GM21515 (cell line): Measurements from ENCODE around the gene CYP4F2.
"Not testable (repeated sequence)": the region's sequence is repeated elsewhere in the genome, so short reads cannot be mapped to it uniquely, and the experiment has no call there.

Experiments used
- ATAC-seq: cut with Tn5 transposase; IDR thresholded peaks from one replicate; pipeline ENCODE4 v1.9.1; 2021; ENCODE audit not compliant: unreplicated experiment

CYP4F2 gene, protein sequence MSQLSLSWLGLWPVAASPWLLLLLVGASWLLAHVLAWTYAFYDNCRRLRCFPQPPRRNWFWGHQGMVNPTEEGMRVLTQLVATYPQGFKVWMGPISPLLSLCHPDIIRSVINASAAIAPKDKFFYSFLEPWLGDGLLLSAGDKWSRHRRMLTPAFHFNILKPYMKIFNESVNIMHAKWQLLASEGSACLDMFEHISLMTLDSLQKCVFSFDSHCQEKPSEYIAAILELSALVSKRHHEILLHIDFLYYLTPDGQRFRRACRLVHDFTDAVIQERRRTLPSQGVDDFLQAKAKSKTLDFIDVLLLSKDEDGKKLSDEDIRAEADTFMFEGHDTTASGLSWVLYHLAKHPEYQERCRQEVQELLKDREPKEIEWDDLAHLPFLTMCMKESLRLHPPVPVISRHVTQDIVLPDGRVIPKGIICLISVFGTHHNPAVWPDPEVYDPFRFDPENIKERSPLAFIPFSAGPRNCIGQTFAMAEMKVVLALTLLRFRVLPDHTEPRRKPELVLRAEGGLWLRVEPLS

DNA sequence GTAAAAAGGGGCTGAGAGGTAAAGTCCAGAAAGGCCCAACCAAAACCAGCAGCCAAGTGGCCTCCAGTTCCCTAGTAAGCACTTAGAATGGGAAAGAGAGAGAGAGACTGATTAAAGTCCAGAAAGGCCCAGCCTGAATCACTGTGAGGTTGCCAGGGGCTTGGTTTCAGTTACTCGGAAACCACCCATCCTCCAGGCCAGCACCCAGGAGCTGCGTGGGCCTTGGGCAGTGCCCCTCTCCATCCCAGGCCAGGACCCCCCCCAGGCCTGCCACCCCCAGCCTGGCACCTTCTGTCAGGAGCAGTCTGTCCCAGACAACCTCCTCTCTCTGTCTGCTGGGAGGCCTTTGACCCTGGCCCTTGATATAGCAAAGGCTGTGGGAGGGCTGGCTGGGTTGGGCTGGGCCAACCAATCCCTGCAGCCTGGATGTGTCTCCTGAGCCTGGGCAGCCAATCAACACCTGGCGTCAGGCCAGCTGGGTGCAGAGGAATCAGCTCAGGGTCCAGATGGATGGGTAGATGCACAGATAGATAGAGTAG is at the start of gene CYP4F2:
Gene CYP4F2, minus strand, starts transcription at position 337 of the 539 bp plus-strand sequence. CDS start 463 bp downstream, outside the sequence.
- no peak for ATAC-seq

DNA sequence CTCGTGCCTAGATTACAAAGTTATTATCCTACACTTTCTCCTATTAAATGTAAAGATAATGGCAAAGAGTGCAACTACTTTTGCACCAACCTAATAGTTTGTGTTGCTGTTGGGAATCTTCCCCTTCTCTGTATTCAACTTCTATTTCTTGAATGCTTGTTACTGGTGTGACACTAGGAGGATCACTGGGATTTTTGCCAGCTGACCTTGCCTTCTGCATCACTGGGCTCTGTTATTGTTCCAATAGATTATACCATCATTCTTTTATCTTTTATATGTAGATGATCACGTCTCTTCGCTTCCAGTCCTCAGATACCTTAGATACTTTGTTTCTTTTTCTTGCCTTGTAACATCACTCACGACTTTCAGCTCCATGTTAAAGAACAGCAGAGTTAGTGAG is 47.4 kb upstream of the CYP4F2 start:
- no peak for ATAC-seq

DNA sequence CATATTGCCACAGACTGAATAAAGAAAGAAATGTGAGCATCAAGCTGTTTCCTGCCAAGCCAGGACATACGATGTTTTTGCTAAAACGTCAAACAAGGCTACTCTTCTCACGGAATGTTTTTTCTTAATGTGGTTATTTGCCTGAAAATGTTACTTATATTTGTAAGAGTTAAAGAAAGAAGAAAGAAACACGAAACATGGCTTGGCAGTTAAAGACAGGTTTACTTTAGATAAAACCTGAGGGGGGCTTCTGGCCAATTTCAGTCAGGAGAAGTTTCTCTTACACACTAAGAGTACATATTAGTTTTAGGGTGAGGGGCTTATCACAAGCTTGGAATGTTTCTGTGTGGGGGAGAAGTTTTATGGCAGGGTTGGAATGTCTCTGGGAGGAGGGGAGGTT is 46.5 kb upstream of the CYP4F2 start:
- ATAC-seq: no peak

DNA sequence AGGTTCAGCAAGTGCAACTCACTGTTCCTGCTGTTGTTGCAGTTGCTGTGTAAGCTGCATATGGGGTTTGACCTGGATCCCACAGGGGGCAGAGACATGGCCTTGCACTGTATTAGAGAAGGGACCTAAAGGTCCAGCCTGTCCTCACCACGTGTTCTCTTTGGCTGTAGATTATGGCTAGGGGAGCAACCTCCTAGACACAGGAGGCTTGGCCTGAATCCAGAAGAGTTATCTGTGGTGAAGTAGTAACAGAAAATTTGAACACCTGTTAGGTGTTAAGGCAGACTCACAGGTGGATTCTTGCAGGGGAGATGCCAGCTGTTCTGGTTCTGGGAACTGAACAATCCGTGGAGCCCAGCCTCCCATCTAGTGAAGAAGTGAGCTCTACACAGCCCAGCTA is 39.9 kb upstream of the CYP4F2 start:
- no peak for ATAC-seq

DNA sequence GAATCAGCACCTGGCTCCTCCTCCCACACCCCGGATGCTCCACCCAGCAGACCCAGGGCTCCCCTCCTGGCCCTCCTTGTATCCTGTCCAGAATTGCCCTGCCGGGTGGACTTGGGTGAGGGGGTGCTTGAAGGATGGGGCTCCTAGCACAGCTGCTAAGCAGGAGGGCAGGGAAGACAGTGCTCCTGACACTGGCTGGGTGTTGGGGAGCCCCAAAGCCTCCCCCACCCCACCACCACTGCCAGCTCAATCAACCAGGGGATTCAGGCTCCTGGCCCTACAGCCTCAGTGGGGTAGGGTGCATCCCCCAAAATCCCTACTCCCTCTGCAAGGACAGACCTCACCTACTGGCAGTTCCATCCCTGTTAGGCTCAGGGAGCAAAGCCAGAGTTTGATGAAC is 39.1 kb upstream of the CYP4F2 start:
- no peak for ATAC-seq

DNA sequence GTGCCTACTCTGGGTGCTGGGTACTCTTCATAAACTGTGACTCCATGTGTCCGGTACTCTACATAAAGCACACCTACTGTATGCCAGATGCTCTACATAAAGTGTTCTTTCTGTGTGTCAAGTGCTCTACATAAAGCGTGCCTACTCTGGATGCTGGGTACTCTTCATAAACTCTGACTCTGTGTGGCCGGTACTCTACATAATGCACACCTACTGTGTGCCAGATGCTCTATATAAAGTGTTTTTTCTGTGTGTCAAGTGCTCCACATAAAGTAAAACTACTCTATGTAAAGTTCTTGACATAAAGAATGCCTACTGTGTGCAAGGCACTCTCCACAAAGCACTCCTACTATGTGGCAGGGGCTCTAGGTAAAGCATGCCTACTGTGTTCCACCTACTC is 38.3 kb upstream of the CYP4F2 start:
- ATAC-seq: no peak

DNA sequence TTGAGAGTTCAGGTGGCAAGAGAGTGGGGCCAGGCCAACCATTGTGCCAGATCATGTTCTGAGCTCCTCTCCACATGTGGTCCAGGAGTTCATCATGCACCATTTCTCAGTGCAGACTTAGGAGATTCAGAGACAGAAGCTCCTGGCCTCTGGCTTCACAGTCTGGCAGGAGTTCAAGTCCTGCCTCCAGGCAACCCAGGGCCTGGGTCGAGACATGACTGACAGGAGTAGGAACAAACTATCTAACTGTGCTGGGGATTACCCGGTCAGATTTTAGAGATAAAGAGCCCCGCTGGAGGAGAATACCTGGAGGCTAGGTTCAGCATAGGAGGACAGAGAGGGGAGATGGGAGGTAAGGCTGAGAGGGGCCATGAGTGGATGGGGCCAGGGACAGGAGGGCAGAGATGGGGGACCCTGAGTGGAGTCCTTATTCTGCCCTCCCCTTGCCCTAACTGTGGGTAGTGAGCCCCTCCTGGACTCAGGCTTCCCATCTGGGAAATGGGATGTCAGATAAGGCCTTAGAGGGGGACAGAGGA is 37.4 kb upstream of the CYP4F2 start:
- ATAC-seq: no peak

DNA sequence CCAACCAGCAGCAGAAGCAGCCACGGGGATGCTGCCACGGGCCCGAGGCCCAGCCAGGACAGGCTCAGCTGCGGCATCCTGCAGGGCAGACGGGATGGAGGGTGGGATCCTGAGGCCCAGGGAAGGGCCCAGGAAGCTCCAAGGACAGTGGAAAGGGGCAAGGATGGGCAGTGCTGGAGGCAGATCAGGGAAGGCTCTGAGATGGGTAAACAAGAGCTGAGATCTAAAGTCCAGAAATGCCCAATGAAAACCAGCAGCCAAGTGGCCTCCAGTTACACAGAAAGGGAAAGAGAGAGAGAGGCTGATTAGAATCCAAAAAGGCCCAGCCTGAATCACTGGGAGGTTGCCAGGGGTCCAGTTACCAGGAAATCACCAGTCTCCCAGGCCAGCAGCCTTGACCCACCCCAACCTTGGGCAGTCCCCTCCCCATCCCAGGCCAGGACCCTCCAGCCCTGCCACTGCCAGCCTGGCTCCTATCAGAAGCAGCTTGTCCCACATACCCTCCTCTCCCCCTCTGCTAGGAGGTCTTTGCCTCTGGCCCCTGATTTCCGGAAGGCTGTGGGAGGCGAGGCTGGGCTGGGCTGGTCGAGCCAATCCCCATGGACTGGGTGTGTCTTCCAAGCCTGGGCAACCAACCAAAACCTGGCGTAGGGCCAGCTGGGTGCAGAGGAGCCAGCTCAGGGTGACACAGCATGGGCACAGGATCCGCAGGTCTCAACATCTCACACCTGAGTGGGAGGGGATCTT is 36.6 kb upstream of the CYP4F2 start, which contains the start of gene CYP4F11:
Gene CYP4F11, minus strand, starts transcription at position 198 of the 747 bp plus-strand sequence. Its CDS starts 121 bp downstream, at position 77.
- ATAC-seq: no peak

DNA sequence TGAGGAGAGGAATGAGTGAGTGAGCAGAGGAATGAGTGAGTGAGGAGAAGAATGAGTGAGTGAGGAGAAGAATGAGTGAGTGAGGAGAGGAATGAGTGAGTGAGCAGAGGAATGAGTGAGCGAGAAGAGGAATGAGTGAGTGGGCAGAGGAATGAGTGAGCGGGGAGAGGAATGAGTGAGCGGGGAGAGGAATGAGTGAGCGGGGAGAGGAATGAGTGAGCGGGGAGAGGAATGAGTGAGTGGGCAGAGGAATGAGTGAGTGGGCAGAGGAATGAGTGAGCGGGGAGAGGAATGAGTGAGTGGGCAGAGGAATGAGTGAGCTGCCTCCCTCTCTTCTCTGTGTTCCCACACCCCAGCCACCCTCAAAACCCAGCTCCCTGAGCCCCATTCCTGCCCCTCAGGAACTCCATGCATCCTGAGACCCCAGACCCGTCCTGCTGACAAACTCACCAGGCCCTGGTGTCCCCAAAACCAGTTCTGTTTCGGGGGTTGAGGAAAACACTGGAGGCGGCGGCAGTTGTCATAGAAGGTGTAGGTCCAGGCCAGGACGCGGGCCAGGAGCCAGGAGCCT is 36.0 kb upstream of the CYP4F2 start:
- ATAC-seq: not testable (repeated sequence)

DNA sequence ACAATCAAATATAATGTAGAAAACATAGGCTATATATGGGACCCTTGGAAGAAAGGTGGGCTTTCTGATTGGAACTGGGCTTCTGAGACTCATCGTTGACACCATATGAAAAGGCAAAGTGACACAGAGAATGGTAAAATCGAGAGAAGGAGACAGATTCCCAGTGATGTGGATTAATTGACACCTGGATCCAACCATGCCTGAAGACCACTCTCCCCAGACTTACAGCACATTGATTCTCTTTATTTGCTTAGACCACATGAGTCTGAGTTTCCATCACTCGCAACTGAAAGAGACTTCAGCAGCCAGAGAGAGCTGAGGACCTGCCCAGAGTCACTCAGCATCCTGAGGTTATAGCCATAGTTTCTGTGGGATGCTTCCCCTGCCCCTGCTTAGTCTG is 30.4 kb upstream of the CYP4F2 start:
- ATAC-seq: no peak

DNA sequence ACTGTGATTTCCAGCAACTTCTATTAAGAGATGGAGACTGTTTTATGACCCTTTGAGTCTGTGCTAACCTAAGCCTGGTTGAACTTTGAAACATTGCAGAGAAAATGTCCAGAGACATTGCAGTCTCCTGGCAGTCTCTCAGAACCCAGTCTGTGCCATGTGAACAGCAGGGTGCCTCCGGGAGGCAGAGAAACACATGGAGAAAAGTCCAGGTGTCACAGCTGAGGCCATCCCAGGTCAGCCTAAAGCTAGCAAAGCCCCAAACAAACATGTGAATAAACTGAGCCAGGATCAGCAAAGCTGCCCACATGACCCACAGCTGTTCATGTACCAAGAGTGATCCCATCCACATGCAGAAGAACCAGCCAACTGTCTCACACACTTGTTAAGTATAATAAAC is 28.6 kb upstream of the CYP4F2 start:
- ATAC-seq: no peak

DNA sequence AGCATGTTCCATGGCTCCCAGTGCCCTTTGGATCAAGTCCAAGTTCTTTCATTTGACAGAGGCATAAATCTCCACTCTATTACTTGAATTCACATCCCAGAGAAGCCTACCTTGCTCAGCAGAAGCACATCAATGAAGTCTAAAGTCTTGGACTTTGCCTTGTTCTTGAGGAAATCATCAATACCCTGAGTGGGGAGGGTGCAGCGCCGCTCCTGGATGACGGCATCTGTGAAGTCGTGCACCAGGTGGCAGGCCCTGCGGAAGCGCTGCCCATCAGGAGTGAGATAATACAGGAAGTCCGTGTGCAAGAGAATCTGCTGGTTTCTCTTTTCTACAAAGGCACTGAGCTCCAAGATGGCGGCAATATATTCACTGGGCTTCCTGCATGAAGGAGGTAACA is 25.8 kb upstream of the CYP4F2 start:
- ATAC-seq: no peak

DNA sequence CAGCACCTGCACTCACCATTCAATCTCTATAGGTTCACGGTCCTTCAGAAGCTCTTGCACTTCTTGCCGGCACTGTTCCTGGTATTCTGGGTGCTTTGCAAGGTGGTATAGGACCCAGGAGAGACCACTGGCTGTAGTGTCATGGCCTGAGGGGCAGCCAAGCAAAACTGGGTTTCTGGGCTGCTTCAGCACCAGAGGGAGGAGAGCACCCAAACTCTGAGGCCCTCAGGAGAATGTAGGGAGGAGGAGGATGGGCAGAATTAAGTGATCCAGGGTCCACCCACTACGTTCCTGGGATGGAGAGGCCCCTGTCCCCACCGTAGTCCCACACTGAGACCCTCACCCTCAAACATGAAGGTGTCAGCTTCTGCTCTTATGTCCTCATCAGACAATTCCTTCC is 24.1 kb upstream of the CYP4F2 start:
- no peak for ATAC-seq

DNA sequence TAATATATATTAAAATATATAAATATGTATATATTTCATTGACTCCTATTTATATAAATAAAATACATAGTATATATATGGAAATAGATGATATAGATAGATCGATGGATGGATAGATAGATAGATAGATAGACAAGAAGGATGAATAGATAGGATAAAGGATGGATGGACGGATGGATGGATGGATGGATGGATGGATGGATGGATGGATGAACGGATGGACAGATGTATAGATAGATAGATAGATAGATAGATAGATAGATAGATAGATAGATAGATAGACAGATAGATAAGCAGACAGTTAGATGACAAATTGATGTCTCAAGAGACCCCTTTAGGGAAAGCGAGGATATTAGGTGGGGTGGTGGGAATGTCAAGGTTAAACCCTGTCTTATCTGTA is 21.4 kb upstream of the CYP4F2 start:
- no peak for ATAC-seq

DNA sequence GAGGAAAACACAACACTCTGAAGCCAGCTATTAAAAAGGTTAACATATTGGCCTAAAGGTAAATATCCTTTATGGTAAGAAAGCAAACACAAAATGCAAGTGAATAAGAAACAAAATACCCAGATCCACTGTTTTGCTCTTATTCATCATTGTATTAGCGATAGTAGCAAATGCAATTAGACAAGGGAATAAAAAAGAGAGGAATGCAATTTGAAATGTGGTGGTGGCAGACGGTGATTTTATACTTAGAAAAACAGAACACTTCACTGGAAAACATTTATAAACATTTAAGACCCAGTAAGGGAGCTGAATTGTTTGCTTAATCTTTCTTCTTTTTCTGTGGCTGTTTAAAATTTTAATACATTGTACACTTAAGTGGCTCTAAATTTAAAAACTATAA is 17.2 kb upstream of the CYP4F2 start:
- no peak for ATAC-seq

DNA sequence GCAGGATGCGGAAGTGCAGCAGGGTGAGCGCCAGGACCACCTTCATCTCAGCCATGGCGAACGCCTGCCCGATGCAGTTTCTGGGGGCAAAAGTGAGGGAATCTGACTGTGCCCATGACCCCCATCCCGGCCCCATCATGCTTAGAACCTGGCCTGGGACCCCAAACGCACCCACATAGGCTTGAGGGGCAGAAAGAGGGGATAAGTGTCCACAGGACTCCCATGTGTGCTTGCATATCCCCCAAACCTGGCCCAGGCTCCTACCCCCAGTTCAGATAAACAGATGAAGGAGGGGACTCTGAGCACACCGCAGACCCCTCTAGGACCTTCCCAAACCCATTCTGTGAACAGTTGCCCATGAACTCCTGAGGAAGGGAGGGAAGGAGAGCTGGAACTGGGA is 16.0 kb upstream of the CYP4F2 start:
- ATAC-seq: no peak

DNA sequence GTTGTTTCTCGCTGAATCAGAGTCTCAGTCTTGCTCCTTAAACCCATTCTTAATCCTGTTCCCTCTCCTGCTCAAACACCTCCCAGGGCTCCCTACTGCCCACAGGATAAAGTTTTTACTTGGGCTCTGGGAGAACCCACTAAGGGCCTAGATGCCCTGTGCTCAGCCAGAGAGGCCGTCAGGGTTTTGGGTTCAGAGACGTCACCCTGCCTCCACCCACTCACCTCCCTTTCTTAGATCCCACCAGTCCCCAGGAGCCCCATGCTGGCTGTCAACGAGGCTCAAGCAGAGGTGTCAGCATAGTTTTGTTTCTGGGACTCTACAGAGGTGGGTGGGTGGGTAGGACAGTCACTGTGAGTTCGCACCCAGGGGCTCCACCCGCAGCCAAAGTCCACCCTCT is 15.5 kb upstream of the CYP4F2 start:
- ATAC-seq: no peak

DNA sequence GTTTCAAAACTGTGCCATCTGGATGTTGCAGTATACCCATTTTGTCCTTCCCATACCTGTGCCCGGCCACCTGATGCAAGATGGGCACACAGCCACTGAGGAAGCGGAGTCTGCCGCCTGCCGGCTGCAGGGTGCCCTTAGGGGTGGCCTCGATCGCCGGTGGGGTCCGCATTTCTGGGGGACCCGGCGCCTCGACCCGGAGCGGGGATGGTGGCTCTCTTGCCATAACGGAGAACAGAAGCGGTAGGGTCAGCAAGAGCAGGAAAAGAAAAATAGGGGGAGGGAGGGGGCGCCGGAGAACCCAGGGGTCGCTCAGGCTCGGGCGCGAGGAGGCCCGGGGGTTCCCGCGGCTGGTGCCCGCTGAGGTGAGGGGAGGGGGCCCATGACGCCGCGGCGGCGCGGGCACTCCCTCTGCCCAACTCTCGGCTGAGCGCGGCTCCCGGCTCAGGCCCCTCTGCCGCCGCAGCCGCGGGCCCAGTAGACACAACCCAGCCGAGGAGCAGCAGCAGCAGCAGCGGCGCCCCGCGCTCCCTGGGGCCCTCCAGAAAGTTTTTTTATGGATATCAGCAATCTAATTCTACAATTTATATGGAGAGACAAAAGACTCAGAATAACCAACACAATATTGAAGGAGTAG is 13.8 kb upstream of the CYP4F2 start:
- no peak for ATAC-seq

DNA sequence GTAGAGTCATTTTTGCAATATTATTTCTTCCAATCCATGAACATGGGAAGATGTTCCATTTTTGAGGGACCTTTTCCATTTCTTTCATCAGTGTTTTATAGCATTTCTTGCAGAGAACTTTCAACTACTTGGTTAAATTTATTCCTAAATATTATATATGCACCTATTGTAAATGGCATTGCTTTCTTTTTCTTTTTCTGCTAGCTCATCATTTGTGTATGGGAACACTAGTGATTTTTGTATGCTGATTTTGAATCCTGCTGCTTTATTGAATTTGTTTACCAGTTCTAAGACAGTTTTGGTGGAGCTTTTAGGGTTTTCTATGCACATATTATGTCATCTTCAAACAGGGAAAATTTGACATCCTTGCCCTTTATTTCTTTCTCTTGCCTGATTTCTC is 7.2 kb upstream of the CYP4F2 start:
- no peak for ATAC-seq

DNA sequence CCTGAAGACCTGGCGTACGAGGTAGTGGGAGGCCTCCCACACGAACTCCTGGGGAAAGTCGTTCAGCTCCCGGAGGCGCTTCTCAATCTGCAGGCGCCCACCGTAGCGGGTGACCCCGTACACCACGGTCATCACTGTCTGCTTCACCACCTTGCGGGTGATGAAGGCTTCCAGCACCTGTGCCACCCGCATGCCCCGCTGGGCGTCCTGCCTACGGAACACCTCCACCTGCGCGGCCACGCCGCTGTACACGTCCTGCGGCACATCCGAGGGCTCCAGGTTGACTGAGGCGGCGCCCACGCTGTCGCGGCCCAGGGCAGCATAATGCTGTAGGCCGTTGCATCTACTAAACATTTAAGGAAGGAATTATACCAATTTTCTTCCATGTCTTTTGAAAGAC is 5.0 kb upstream of the CYP4F2 start:
- ATAC-seq: not testable (repeated sequence)

DNA sequence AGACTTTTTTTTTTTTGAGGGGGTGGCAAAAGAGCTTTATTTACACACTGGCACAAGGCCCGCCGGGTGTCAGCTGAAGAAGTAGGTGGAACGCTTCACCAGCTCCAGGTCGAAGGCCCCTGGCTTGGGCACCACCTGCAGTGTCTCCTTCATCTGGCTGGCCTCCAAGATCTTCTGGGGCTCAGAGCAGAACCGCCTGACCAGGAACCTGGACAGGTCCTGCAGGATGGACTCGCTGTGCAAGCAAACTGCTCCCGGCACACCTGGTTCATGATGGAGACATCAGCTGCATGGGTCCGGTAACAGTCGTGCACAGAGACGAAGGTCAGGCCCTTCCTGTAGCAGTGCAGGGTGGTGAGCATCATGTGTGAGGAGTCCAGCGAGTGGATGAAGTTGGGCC is 4.4 kb upstream of the CYP4F2 start:
- no peak for ATAC-seq
